PC-9 (cell line): ENCODE measurements around the gene ZFYVE26.

Source experiments
- CTCF ChIP-seq: fragments of 200-600 bp; sonication (generic); conservative IDR thresholded peaks from 2 replicates; pipeline ENCODE4 v1.6.1; 2017; ENCODE audit warnings: mixed run types, antibody characterized with exemption, mild to moderate bottlenecking, moderate library complexity
- EZH2 ChIP-seq: fragments of 200-600 bp; sonication (generic); IDR thresholded peaks from 2 replicates; pipeline ENCODE4 v1.8.0; 2017; ENCODE audit warnings: antibody characterized with exemption, low read depth

- TF ChIP-seq CTCF (no peak), EZH2 (no peak)
Observed at GRCh38 chr14:67717048-67717447, 99.3 kb downstream of the ZFYVE26 start.
